ENCODE results near the gene NSUN6. TPM values are rescaled to one million over a fixed set of nuclear protein-coding genes. Genes with fewer than 3 reads are reported as not detected.

Gene NSUN6
- total RNA-seq, 1 donor from 2014 or later, result 10.9 TPM

DNA sequence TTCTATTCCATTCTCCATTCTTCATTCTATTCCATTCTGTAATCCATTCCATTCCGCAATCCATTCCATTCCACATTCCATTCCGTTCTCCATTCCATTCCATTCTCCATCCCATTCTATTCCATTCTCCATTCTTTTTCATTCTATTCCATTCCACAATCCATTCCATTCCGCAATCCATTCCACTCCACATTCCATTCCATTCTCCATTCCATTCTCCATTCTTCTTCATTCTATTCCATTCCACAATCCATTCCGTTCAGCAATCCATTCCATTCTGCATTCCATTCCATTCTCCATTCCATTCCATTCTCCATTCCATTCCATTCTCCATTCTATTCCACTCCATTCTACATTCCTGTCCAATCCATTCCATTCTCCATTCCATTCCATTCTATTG, 85.2 kb downstream of the NSUN6 start:
- no peaks in the 10 kb centered on the region for H3K9me3 ChIP-seq
- no peaks in the 10 kb centered on the region for H3K4me1 ChIP-seq
- no peak overlapping the region for H3K4me3 ChIP-seq
- H3K27ac ChIP-seq, result no peak overlapping the region
- no peaks in the 10 kb centered on the region for H3K27me3 ChIP-seq
- no peak for DNase-seq
- intact Hi-C loops (cut with DNase I), result no loop called here
- ATAC-seq, result no peak
- H3K36me3 ChIP-seq, result no peaks in the 10 kb centered on the region
- no peak for TF ChIP-seq CTCF (IDR thresholded peaks at IDR 0.05)

DNA sequence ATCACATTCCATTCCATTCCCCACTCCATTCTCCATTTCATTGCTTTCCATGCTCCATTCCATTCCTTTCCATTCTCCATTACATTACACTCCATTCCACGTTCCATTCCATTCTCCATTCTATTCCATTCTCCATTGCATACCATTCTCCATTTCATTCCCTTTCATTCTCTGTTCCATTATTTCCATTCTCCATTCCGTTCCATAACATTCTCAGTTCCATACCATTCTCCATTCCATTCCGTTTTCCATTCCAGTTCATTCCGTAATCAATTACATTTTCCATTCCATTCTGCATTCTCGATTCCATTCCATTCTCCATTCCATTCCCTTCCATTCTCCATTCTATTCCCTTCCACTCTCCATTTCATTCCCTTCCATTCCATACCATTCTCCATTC, 86.4 kb downstream of the NSUN6 start:
- intact Hi-C loops (cut with DNase I), result no loop called here

DNA sequence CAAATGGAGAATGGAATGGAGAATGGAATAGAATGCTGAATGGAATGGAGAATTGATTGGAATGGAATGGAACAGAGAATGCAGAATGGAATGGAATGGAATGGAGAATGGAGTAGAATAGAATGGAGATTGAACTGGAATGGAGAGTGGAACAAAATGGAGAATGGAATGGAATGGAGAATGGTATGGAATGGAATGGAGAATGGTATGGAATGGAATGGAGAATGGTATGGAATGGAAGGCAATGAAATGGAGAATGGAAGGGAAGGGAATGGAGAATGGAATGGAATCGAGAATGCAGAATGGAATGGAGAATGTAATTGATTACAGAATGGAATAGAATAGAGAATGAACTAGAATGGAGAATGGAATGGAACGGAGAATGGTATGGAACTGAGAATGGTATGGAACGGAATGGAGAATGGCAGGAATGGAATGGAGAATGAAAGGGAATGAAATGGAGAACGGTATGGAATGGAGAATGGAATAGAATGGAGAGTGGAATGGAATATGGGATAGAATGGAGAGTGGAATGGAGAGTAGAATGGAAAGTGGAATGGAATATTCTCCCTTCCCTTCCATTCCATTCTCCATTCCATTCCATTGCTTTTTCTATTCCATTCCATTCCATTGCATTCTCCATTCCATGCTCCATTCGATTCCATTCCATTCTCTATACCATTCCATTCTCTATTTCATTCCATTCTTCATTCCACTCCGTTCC, 88.2 kb downstream of the NSUN6 start:
- Histone ChIP-seq H3K36me3 (no peaks in the 10 kb centered on the region), H3K4me3 (no peak overlapping the region), H3K27ac (no peak overlapping the region), H3K4me1 (no peaks in the 10 kb centered on the region), H3K9me3 (no peaks in the 10 kb centered on the region), H3K27me3 (no peaks in the 10 kb centered on the region)
- no peak for TF ChIP-seq CTCF (IDR thresholded peaks at IDR 0.05)
- DNase-seq (no peak), ATAC-seq (no peak)
- intact Hi-C loops (cut with DNase I), result no loop called here

More for the DNA sequence above, 86.4 kb downstream of the NSUN6 start:
- TF ChIP-seq CTCF (IDR thresholded peaks at IDR 0.05), result no peak
- H3K4me3 ChIP-seq, result no peak overlapping the region
- no peaks in the 10 kb centered on the region for H3K36me3 ChIP-seq
- DNase-seq (no peak), ATAC-seq (no peak)
- no peak overlapping the region for H3K27ac ChIP-seq
- H3K27me3 ChIP-seq, result no peaks in the 10 kb centered on the region
- no peaks in the 10 kb centered on the region for H3K4me1 ChIP-seq
- no peaks in the 10 kb centered on the region for H3K9me3 ChIP-seq

DNA sequence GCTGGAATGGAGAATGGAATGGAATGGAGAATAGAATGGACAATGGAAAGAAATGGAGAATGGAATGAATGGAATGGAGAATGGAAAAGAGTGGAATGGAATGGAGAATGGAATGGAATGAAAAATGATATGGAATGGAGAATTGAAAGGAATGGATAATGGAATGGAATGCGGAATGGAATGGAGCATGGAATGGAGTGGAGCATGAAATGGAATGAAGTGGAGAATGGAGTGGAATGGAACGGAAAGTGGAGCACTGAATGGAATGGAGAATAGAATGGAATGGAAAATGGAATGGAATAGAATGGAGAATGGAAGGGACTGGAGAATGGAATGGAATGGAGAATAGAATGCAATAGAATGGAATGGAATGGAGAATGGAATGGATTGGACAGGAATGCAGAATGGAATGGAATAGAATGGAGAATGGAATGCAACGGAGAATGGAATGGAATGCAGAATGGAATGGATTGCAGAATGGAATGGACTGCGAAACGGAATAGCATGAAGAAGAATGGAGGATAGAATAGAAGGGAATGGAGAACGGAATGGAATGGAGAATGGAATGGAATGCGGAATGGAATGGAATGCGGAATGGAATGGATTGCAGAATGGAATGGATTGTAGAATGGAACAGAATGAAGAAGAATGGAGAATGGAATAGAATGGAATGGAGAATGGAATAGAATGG, 89.4 kb downstream of the NSUN6 start:
- intact Hi-C loops (cut with DNase I), result no loop called here
- DNase-seq, result no peak
- Histone ChIP-seq H3K9me3 (no peaks in the 10 kb centered on the region), H3K36me3 (no peaks in the 10 kb centered on the region), H3K27me3 (no peaks in the 10 kb centered on the region), H3K4me3 (no peak overlapping the region), H3K27ac (no peak overlapping the region), H3K4me1 (no peaks in the 10 kb centered on the region)
- no peak for ATAC-seq
- TF ChIP-seq CTCF (IDR thresholded peaks at IDR 0.05), result no peak

GRCh38 chr10:18557960-18558359, 93.4 kb downstream of the NSUN6 start:
- Histone ChIP-seq H3K36me3 (no peaks in the 10 kb centered on the region), H3K4me3 (no peak overlapping the region), H3K9me3 (no peaks in the 10 kb centered on the region), H3K27ac (no peak overlapping the region), H3K4me1 (no peaks in the 10 kb centered on the region), H3K27me3 (no peaks in the 10 kb centered on the region)
- DNase-seq, result no peak
- no peak for TF ChIP-seq CTCF (IDR thresholded peaks at IDR 0.05)
- intact Hi-C loops (cut with DNase I), result no loop called here
- ATAC-seq, result no peak
